IMR-90 (cell line): ENCODE measurements around the gene PAX1. TPM values are rescaled to one million over a fixed set of nuclear protein-coding genes. Genes with fewer than 3 reads are reported as not detected.

ENCODE experiments used
- ATAC-seq: fragments of 200-7000 bp; cut with Tn5 transposase; 2 replicates; pipeline ENCODE4 v1.9.1; 2020; ENCODE audit warnings: low read depth, mild to moderate bottlenecking, moderate library complexity
- BruUV-seq: library from RNA; stranded (reverse); fragments of 400-500 nt; replicated peaks from 2 replicates; lab custom pipeline; 2021; lab: Mats Ljungman, UMichigan
- CTCF ChIA-PET: fragments of 300-600 bp; formaldehyde crosslinking; extraction: SDS; loops from one replicate; lab custom pipeline; 2021; ENCODE audit warnings: antibody characterized with exemption; lab: Yijun Ruan, JAX
- POLR2A ChIA-PET: fragments of 300-600 bp; sonication (Branson Sonifier 250); formaldehyde crosslinking; loops from one replicate; lab custom pipeline; 2022; ENCODE audit warnings: antibody characterized with exemption; ENCODE audit not compliant: unreplicated experiment; lab: Charles Lee
- DNase-seq: peaks from one replicate; pipeline ENCODE4 v3.0.0; 2013
- H2AFZ ChIP-seq: replicated peaks from 2 replicates; pipeline ENCODE3; 2013; ENCODE audit warnings: low read length, mild to moderate bottlenecking; ENCODE audit not compliant: poor library complexity
- H2AK5ac ChIP-seq: 2 replicates; pipeline ENCODE4 v1.6.1; 2013; ENCODE audit warnings: low read depth, low read length, inconsistent platforms
- H2AK9ac ChIP-seq: replicated peaks from 2 replicates; pipeline ENCODE3; 2013; ENCODE audit warnings: mild to moderate bottlenecking, low read depth, low read length, moderate library complexity; ENCODE audit not compliant: poor library complexity
- H2BK120ac ChIP-seq: 2 replicates; pipeline ENCODE4 v1.6.1; 2013; ENCODE audit warnings: low read depth, low read length, inconsistent platforms
- H2BK15ac ChIP-seq: 3 replicates; pipeline ENCODE4 v1.6.1; 2013; ENCODE audit warnings: low read depth, low read length, inconsistent platforms
- H2BK20ac ChIP-seq: 2 replicates; pipeline ENCODE4 v1.6.1; 2013; ENCODE audit warnings: low read depth, mild to moderate bottlenecking, inconsistent platforms, low read length, moderate library complexity
- H2BK5ac ChIP-seq: 2 replicates; pipeline ENCODE4 v1.6.1; 2013; ENCODE audit warnings: mild to moderate bottlenecking, low read depth, low read length, inconsistent platforms; ENCODE audit not compliant: poor library complexity, severe bottlenecking
- H3K14ac ChIP-seq: replicated peaks from 2 replicates; pipeline ENCODE4 v1.6.1; 2013; ENCODE audit warnings: low read depth, low read length, inconsistent platforms
- H3K18ac ChIP-seq: 2 replicates; pipeline ENCODE4 v1.6.1; 2013; ENCODE audit warnings: low read depth, low read length, control low read depth
- H3K23ac ChIP-seq: 2 replicates; pipeline ENCODE4 v1.6.1; 2013; ENCODE audit warnings: low read depth, low read length, inconsistent platforms
- H3K27ac ChIP-seq: 2 replicates; pipeline ENCODE4 v1.5.1; 2013; ENCODE audit warnings: mild to moderate bottlenecking, control low read depth, low read length; ENCODE audit not compliant: insufficient read depth
- H3K27me3 ChIP-seq: 2 replicates; pipeline ENCODE4 v1.6.1; 2013; ENCODE audit warnings: low read length; ENCODE audit not compliant: control insufficient read depth, insufficient read depth
- H3K36me3 ChIP-seq: 2 replicates; pipeline ENCODE4 v1.6.1; 2013; ENCODE audit warnings: low read length, mixed read lengths; ENCODE audit not compliant: control insufficient read depth, insufficient read depth
- H3K4ac ChIP-seq: 2 replicates; pipeline ENCODE4 v1.6.1; 2013; ENCODE audit warnings: low read depth, low read length, inconsistent platforms
- H3K4me1 ChIP-seq: 2 replicates; pipeline ENCODE4 v1.6.1; 2013; ENCODE audit warnings: low read length, mixed read lengths; ENCODE audit not compliant: control insufficient read depth, insufficient read depth
- H3K4me2 ChIP-seq: 2 replicates; pipeline ENCODE4 v1.6.1; 2013; ENCODE audit warnings: low read depth, mild to moderate bottlenecking, control low read depth, low read length, moderate library complexity
- H3K4me3 ChIP-seq: 2 replicates; pipeline ENCODE4 v1.5.1; 2013; ENCODE audit warnings: low read depth, mild to moderate bottlenecking, control low read depth, low read length, moderate library complexity; ENCODE audit not compliant: insufficient read depth
- H3K56ac ChIP-seq: 2 replicates; pipeline ENCODE4 v1.6.1; 2013; ENCODE audit warnings: low read length, inconsistent platforms; ENCODE audit not compliant: insufficient read depth; ENCODE audit errors: extremely low read depth
- H3K79me1 ChIP-seq, 2 experiments: 2 replicates each; pipeline ENCODE4 v1.6.1; 2013; ENCODE audit warnings: low read length in 2 of 2, inconsistent platforms in 1 of 2, low read depth in 1 of 2
- H3K9ac ChIP-seq: 2 replicates; pipeline ENCODE4 v1.6.1; 2013; ENCODE audit warnings: low read depth, low read length, control low read depth
- H3K9me1 ChIP-seq: 2 replicates; pipeline ENCODE4 v1.6.1; 2013; ENCODE audit warnings: low read length, inconsistent platforms; ENCODE audit not compliant: insufficient read depth
- H3K9me3 ChIP-seq: 2 replicates; pipeline ENCODE4 v1.6.1; 2013; ENCODE audit warnings: low read length; ENCODE audit not compliant: control insufficient read depth, insufficient read depth
- H4K20me1 ChIP-seq: 2 replicates; pipeline ENCODE4 v1.6.1; 2013; ENCODE audit warnings: low read length, inconsistent platforms; ENCODE audit not compliant: insufficient read depth
- H4K5ac ChIP-seq: 2 replicates; pipeline ENCODE4 v1.6.1; 2013; ENCODE audit warnings: mild to moderate bottlenecking, low read depth, low read length, control low read depth
- H4K8ac ChIP-seq, 2 experiments: 2 replicates each; pipeline ENCODE4 v1.6.1; 2013; ENCODE audit warnings: low read depth in 2 of 2, low read length in 2 of 2, control low read depth in 1 of 2, inconsistent platforms in 1 of 2
- H4K91ac ChIP-seq: 2 replicates; pipeline ENCODE4 v1.6.1; 2013; ENCODE audit warnings: low read depth, low read length, inconsistent platforms; ENCODE audit not compliant: insufficient read depth
- BHLHE40 ChIP-seq: fragments of 150-350 bp; IDR thresholded peaks from 2 replicates; pipeline ENCODE4 v1.6.1; 2016; ENCODE audit warnings: mild to moderate bottlenecking, low read depth, low read length
- CHD1 ChIP-seq: IDR thresholded peaks from 2 replicates; pipeline ENCODE4 v1.6.1; 2012; ENCODE audit warnings: low read depth, low read length, improper control_type of control experiment
- MAFK ChIP-seq: IDR thresholded peaks from 2 replicates; pipeline ENCODE4 v1.6.1; 2012; ENCODE audit warnings: low read depth, low read length, improper control_type of control experiment
- MAZ ChIP-seq: IDR thresholded peaks from 2 replicates; pipeline ENCODE4 v1.6.1; 2012; ENCODE audit warnings: low read depth, mild to moderate bottlenecking, low read length, improper control_type of control experiment, moderate library complexity, borderline replicate concordance
- NFE2L2 ChIP-seq: fragments of 150-350 bp; IDR thresholded peaks from 2 replicates; pipeline ENCODE4 v1.6.1; 2016; ENCODE audit warnings: low read depth, mild to moderate bottlenecking, low read length
- POLR2A ChIP-seq: IDR thresholded peaks from 2 replicates; pipeline ENCODE4 v1.6.1; 2012; ENCODE audit warnings: mild to moderate bottlenecking, low read depth, low read length
- RCOR1 ChIP-seq: IDR thresholded peaks from 2 replicates; pipeline ENCODE4 v1.6.1; 2012; ENCODE audit warnings: mild to moderate bottlenecking, low read length, improper control_type of control experiment; ENCODE audit not compliant: insufficient replicate concordance
- RFX5 ChIP-seq: IDR thresholded peaks from 2 replicates; pipeline ENCODE4 v1.8.0; 2012; ENCODE audit warnings: low read depth, mild to moderate bottlenecking, low read length, moderate library complexity
- SMC3 ChIP-seq: fragments of 150-350 bp; IDR thresholded peaks from 2 replicates; pipeline ENCODE4 v1.6.1; 2016; ENCODE audit warnings: low read depth, mild to moderate bottlenecking, antibody characterized with exemption, low read length, moderate library complexity
- WGBS, 2 experiments: methylation state at CpG; one replicate each; pipeline versions ENCODE4 v1.1.5 to v1.1.7; 2013; ENCODE audit warnings: missing lambda C conversion rate in 2 of 2; ENCODE audit not compliant: insufficient read length in 1 of 2; ENCODE audit errors: extremely low coverage in 2 of 2; 5-methylcytosine and 5-hydroxymethylcytosine counted together
- dilution Hi-C: fragments of 300-500 bp; cut with HindIII; formaldehyde crosslinking; loops from one replicate; pipeline ENCODE4 v1.14.3; 2018; ENCODE audit warnings: low sequenced_read_pairs; ENCODE audit not compliant: unreplicated experiment
- in situ Hi-C: fragments of 300-500 bp; cut with MboI; formaldehyde crosslinking; loops from 3 replicates; pipeline ENCODE4 v1.14.3; 2019; ENCODE audit warnings: low sequenced_read_pairs, inconsistent platforms, mixed read lengths
- intact Hi-C: fragments of 100-400 bp; cut with micrococcal nuclease; formaldehyde crosslinking; loops from 2 replicates; pipeline ENCODE4 v1.10.0; 2022
- polyA plus RNA-seq, 3 experiments: library from polyadenylated mRNA; depleted of rRNA; stranded (reverse); fragments of >200 nt; gene quantifications; 2 replicates each; pipeline ENCODE4 v1.2.3, GENCODE V29; 2012; ENCODE audit warnings: low replicate concordance in 1 of 3
- total RNA-seq: library from RNA; depleted of rRNA; stranded (reverse); fragments of >200 nt; gene quantifications from 2 replicates; pipeline ENCODE4 v1.2.3, GENCODE V29; 2012
- TF ChIP-seq, protein P1 (sequence below): fragments of 150-350 bp; IDR thresholded peaks from 2 replicates; pipeline ENCODE4 v1.6.1; 2016; ENCODE audit warnings: low read depth, mild to moderate bottlenecking, low read length, moderate library complexity, borderline replicate concordance
- TF ChIP-seq, protein P2 (sequence below): conservative IDR thresholded peaks from 2 replicates; pipeline ENCODE4 v1.5.1; 2012; ENCODE audit warnings: mild to moderate bottlenecking, low read depth, low read length, improper control_type of control experiment

Gene PAX1
- total and polyA plus RNA-seq, 2 of the 4 experiments (the other 2 are of a cell fraction) = not detected

DNA sequence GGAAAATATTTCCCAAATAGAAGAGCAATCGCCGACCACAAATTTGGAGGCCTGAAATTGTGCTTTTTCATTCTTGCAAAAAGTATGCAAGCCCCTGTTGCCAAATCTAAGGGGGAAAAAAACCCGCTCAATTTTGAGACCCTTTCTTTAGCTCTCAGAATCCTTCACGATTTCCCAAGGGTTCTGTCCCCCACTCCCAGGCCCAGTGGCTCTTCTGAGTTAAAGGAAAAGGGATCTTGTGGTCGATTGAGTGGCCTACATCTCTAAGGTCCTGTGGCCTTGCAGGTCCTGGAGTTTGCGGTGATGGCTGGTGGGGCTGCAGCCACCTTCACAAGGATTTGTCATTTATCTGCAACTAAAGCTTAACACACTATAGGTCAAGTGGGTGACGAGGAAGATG is 1.8 kb downstream of the PAX1 start:
- no peak overlapping the region for H3K27ac ChIP-seq
- WGBS, 2 experiments = 8% methylated on average over 2 of the region's 7 CpGs; no CpG with 5 or more reads in 1 of the 2 experiments
- no peak overlapping the region for H2AFZ ChIP-seq
- dilution Hi-C loops = no loop called here
- H3K9ac ChIP-seq = no peak overlapping the region
- CTCF ChIA-PET = interaction anchor here (0.8 kb wide), 1 partner anchor 12 kb away, joined by 3 read pairs; no protein-coding TSS in a partner anchor
- no peaks in the 10 kb centered on the region for H3K79me1 ChIP-seq
- H3K4me3 ChIP-seq = no peak overlapping the region
- H3K56ac ChIP-seq = no peak overlapping the region
- H3K36me3 ChIP-seq = no peaks in the 10 kb centered on the region
- H2BK120ac ChIP-seq = no peak overlapping the region
- no peak overlapping the region for H2BK5ac ChIP-seq
- no peak overlapping the region for H3K23ac ChIP-seq
- peaks cover 56% of the 10 kb centered on the region for H3K27me3 ChIP-seq
- no peak overlapping the region for H3K14ac ChIP-seq
- H4K20me1 ChIP-seq = no peaks in the 10 kb centered on the region
- BruUV-seq = no TSS peak
- H3K4ac ChIP-seq = no peak overlapping the region
- intact Hi-C loops = no loop called here
- no peak overlapping the region for H4K5ac ChIP-seq
- H2AK5ac ChIP-seq = no peak overlapping the region
- no peaks in the 10 kb centered on the region for H3K9me1 ChIP-seq
- no peaks in the 10 kb centered on the region for H3K9me3 ChIP-seq
- no peak overlapping the region for H2AK9ac ChIP-seq
- DNase-seq = no peak
- no peak overlapping the region for H3K4me2 ChIP-seq
- no peak overlapping the region for H4K91ac ChIP-seq
- POLR2A ChIA-PET = no interaction called here
- H2BK20ac ChIP-seq = no peak overlapping the region
- ATAC-seq = no peak
- no peak for TF ChIP-seq BHLHE40
- TF ChIP-seq RFX5 = no peak
- TF ChIP-seq, protein P1, sequence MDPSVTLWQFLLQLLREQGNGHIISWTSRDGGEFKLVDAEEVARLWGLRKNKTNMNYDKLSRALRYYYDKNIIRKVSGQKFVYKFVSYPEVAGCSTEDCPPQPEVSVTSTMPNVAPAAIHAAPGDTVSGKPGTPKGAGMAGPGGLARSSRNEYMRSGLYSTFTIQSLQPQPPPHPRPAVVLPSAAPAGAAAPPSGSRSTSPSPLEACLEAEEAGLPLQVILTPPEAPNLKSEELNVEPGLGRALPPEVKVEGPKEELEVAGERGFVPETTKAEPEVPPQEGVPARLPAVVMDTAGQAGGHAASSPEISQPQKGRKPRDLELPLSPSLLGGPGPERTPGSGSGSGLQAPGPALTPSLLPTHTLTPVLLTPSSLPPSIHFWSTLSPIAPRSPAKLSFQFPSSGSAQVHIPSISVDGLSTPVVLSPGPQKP = no peak
- no peak for TF ChIP-seq MAZ
- TF ChIP-seq, protein P2, sequence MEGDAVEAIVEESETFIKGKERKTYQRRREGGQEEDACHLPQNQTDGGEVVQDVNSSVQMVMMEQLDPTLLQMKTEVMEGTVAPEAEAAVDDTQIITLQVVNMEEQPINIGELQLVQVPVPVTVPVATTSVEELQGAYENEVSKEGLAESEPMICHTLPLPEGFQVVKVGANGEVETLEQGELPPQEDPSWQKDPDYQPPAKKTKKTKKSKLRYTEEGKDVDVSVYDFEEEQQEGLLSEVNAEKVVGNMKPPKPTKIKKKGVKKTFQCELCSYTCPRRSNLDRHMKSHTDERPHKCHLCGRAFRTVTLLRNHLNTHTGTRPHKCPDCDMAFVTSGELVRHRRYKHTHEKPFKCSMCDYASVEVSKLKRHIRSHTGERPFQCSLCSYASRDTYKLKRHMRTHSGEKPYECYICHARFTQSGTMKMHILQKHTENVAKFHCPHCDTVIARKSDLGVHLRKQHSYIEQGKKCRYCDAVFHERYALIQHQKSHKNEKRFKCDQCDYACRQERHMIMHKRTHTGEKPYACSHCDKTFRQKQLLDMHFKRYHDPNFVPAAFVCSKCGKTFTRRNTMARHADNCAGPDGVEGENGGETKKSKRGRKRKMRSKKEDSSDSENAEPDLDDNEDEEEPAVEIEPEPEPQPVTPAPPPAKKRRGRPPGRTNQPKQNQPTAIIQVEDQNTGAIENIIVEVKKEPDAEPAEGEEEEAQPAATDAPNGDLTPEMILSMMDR = no peak
- TF ChIP-seq SMC3 = no peak
- TF ChIP-seq NFE2L2 = no peak
- no peak for TF ChIP-seq MAFK
- no peak for TF ChIP-seq CHD1
- no peak for TF ChIP-seq POLR2A
- no peak for TF ChIP-seq RCOR1
- H2BK15ac ChIP-seq = no peak overlapping the region
- H3K18ac ChIP-seq = no peak overlapping the region
- H4K8ac ChIP-seq = no peak overlapping the region
- in situ Hi-C loops = loop anchor here (25.0 kb wide), 1 partner anchor 605 kb away; no protein-coding TSS in a partner anchor
- no peaks in the 10 kb centered on the region for H3K4me1 ChIP-seq
